ENCODE measurements around the gene NT5DC3.

The NT5DC3 gene

GRCh38 chr12:103840876-103841689, at the start of gene NT5DC3:
NT5DC3 (minus strand) TSS chr12:103841234; CDS start chr12:103841156, 78 bp downstream.
- peak; percentile 72 for DNase-seq (ENCODE audit: low read depth in 1 of 2, low spot score in 1 of 2)

- no peak for DNase-seq (ENCODE audit: low read depth in 1 of 2, low spot score in 1 of 2)
Observed at GRCh38 chr12:103887738-103888137, 46.7 kb upstream of the NT5DC3 start.

GRCh38 chr12:103886195-103886797, 45.3 kb upstream of the NT5DC3 start:
- no peak for DNase-seq (ENCODE audit: low read depth in 1 of 2, low spot score in 1 of 2)

DNA sequence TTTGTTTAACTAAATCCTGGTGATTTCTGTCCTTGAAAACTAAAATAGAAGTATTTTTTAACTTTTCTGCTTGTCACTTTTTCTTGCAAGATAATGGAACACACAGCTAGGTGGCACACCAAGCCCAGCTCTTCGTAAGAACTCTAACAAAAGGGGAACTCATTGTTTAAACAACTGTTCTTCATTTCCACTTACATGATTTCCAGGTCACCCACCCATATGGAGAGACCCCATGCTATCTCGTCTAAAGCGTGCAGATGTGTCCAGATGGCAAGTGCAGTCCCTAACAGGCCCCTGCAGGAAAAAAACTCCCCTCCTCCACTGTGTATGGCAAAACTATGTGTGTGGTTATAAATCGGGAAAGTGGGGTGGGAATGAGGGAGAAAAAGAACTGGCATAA, 43.3 kb upstream of the NT5DC3 start:
- DNase-seq (ENCODE audit: low read depth in 1 of 2, low spot score in 1 of 2), result no peak

DNA sequence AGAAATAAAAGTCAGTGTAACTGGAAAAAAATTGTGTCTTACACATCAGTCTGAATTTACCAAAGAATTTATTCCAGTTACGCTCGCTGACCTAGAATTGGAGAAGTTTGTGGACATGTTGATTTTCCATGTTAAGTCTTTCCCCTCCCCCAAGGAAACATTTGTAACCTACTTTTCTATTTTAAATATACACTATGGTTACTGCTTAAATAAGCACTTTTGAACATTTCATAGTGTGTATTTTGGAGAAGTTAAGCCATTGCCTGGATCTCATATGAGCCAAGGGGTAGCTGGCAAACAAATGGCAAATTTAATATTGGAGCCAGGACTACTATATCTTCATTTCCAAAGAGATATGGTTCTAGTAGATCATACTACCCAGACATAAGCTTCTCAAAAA, 42.9 kb upstream of the NT5DC3 start:
- no peak for DNase-seq (ENCODE audit: low read depth in 1 of 2, low spot score in 1 of 2)

- no peak for DNase-seq (ENCODE audit: low read depth in 1 of 2, low spot score in 1 of 2)
Observed at GRCh38 chr12:103882861-103883596, 42.0 kb upstream of the NT5DC3 start.

DNA sequence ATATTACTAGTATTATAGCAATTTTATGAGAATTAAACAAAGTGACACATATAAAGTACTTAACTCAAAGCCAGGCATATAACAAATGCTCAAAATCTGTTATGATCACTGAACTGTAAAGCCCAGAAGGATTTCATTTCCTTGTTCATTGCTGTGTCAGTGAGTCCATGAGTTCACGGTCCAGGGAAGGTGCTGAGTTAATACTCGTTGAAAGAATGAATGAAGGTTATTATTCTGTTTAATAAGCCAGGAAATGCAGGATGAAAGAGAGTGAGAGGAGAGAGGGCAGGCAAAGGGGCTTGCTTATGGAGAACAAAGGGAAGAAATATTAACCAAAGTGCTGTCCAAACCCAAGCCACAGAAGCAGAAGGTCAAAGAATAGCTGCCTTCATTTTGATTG, 40.2 kb upstream of the NT5DC3 start:
- no peak for DNase-seq (ENCODE audit: low read depth in 1 of 2, low spot score in 1 of 2)

GRCh38 chr12:103880299-103881142, 39.5 kb upstream of the NT5DC3 start:
- DNase-seq (ENCODE audit: low read depth in 1 of 2, low spot score in 1 of 2), result no peak

DNA sequence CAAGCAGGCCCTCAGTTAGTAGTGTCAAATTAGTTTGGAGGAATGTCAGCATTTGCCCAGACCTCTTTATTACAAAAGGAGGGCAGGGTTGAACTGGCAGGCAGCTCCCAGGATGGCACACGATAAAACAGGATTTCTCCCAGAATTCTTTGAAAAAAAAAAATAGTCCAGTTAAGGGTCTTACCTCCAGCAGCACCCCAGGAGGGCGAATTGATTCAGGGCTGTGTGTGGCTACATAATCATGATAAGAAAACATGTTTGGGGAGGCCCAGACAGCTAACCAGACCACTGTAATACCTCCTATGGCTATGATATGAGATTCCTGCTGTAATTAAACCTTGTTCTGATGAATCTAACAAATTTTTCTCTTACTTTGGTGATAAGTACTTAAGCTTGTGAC, 38.8 kb upstream of the NT5DC3 start:
- no peak for DNase-seq (ENCODE audit: low read depth in 1 of 2, low spot score in 1 of 2)

DNA sequence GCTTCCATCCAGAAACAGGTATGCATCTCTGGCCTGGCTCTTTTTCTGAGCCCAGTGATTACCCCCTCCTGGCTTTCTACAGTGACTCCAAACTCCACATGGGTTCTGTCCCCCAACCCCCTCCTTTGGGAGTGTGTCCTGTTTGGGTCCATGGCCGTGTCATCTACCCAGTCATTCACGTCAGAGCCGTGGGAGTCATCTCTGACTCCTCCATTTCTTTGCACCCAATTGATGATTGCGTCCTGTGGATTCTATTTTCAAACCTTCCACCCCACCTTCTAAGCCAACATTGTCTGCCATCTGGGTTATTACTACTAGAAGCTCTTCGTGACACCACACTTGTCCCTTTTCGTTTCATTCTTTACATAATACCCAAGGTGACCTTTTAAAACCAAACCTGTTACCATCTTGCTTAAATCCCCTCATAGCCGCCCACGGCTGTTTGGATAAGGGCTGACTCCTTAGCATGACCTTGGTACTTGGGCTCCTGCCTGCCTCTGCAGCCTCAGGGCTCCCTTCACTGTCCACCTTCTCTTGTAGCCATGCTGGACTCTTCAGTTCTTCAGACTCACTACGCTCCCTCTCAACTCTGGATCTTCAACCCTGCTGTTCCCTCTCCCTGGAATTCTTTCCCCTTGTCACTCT, 38.1 kb upstream of the NT5DC3 start:
- DNase-seq (ENCODE audit: low read depth in 1 of 2, low spot score in 1 of 2), result no peak

DNA sequence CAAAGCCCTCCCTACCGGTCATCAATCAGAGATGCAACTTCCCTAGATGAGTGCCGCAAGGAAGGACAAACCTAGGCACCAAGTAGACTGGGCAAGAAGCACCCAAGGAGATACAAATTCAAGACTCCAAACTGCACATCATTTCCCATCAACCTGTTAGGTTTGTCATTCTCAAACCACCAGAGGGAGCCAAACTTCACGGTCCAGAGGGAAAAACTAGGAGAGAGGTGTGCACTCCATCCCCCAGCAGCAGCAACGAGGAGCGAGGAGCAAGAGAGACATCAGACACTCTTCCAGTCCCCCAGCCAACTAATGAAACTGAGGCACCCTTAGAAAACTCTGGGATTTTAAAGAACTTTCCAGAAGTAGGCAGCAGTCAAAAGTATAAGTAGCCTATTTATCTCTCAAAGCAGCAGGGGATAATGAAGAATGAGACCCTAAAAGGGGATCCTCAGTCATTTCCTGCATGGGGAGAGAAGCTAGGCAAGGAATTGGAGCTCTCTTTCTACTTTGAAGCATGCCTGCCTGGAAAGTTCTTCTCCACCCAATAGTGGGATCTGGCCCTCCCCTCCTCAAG, 37.0 kb upstream of the NT5DC3 start:
- peak; percentile 18 to 64 for DNase-seq (ENCODE audit: low read depth in 1 of 2, low spot score in 1 of 2)

GRCh38 chr12:103877288-103877687, 36.3 kb upstream of the NT5DC3 start:
- DNase-seq (ENCODE audit: low read depth in 1 of 2, low spot score in 1 of 2), result no peak

GRCh38 chr12:103875666-103876065, 34.6 kb upstream of the NT5DC3 start:
- no peak for DNase-seq (ENCODE audit: low read depth in 1 of 2, low spot score in 1 of 2)

DNA sequence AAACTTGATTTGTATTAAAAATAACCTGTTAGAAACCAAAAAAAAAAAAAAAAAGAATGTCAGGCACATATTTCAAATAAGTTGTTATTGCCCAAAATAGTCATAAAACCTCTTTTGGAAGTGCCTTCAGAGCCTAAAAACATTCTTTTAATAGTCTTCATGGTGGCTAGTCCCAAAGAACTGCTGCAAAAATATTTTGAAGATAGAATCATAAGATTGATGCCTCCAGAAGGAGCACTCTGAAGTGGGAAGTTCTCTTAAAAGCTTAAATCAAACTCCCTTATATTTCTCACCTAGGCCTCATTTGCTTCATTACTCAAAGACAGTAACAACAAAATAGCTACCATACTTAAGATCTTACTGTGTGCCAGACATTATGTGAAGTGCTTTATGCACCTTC, 27.2 kb upstream of the NT5DC3 start:
- DNase-seq (ENCODE audit: low read depth in 1 of 2, low spot score in 1 of 2), result no peak

GRCh38 chr12:103865151-103865730, 24.2 kb upstream of the NT5DC3 start:
- no peak for DNase-seq (ENCODE audit: low read depth in 1 of 2, low spot score in 1 of 2)

GRCh38 chr12:103864710-103865109, 23.7 kb upstream of the NT5DC3 start:
- no peak for DNase-seq (ENCODE audit: low read depth in 1 of 2, low spot score in 1 of 2)

GRCh38 chr12:103858953-103859601, 18.0 kb upstream of the NT5DC3 start:
- DNase-seq (ENCODE audit: low read depth in 1 of 2, low spot score in 1 of 2), result no peak

DNA sequence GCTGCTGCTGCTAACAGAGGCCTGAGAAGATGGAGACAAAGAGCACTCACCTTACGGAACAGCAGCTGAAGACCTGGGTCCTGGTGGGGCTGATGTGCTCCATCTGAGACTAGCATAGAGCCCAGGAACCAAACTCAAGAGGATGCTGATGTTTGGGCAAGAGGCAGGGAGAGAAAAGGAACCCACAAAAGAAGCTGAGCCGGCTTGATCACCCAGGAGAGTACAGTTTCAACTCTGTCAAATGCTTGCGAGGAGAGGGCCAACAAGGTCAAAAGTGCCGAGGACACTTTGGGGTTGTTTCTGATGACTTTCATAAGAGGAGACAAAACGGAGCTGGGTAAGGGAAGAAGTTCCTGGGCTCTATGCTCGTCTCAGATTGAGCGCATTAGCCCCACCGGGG, 17.3 kb upstream of the NT5DC3 start:
- DNase-seq (ENCODE audit: low read depth in 1 of 2, low spot score in 1 of 2), result no peak

GRCh38 chr12:103857164-103857563, 16.1 kb upstream of the NT5DC3 start:
- no peak for DNase-seq (ENCODE audit: low read depth in 1 of 2, low spot score in 1 of 2)

All from activated CD4-positive, alpha-beta T cell treated with anti-CD3 and anti-CD28 coated beads, Interleukin-2, amount 50 U/mL, for 24 hours (primary cell).